Endodermal cell (in vitro differentiated cells): Measurements from ENCODE around the gene PLCB1. TPM values are rescaled to one million over a fixed set of nuclear protein-coding genes. Genes with fewer than 3 reads are reported as not detected.

Experiments used
- DNase-seq: peaks from one replicate; pipeline ENCODE4 v3.0.0-alpha.2; 2017
- H3K27ac ChIP-seq: 2 replicates; pipeline ENCODE4 v1.5.1; 2013; ENCODE audit warnings: mild to moderate bottlenecking, low read depth, low read length, moderate library complexity
- H3K27me3 ChIP-seq: 2 replicates; pipeline ENCODE4 v1.6.1; 2013; ENCODE audit warnings: mild to moderate bottlenecking, low read length, moderate library complexity; ENCODE audit not compliant: insufficient read depth, control insufficient read depth, poor library complexity, severe bottlenecking
- H3K36me3 ChIP-seq: 2 replicates; pipeline ENCODE4 v1.7.0; 2013; ENCODE audit warnings: mild to moderate bottlenecking, low read length, moderate library complexity; ENCODE audit not compliant: control insufficient read depth, insufficient read depth
- H3K4me1 ChIP-seq: one replicate; pipeline ENCODE4 v1.7.0; 2013; ENCODE audit warnings: low read length; ENCODE audit not compliant: control insufficient read depth, insufficient read depth
- H3K4me3 ChIP-seq: 2 replicates; pipeline ENCODE4 v1.5.1; 2013; ENCODE audit warnings: mild to moderate bottlenecking, low read length, moderate library complexity
- H3K9ac ChIP-seq: 2 replicates; pipeline ENCODE4 v1.6.1; 2013; ENCODE audit warnings: mild to moderate bottlenecking, low read length, moderate library complexity; ENCODE audit not compliant: poor library complexity, severe bottlenecking; ENCODE audit errors: extremely low read depth
- H3K9me3 ChIP-seq: 2 replicates; pipeline ENCODE4 v1.6.1; 2013; ENCODE audit warnings: mild to moderate bottlenecking, low read length, moderate library complexity; ENCODE audit not compliant: control insufficient read depth
- H3K27ac Mint-ChIP-seq: 2 replicates; pipeline ENCODE4 v1.8.0; 2020; ENCODE audit warnings: mixed read lengths
- H3K27me3 Mint-ChIP-seq: 2 replicates; pipeline ENCODE4 v1.8.0; 2021; ENCODE audit warnings: mild to moderate bottlenecking, mixed read lengths; ENCODE audit not compliant: insufficient read depth
- H3K36me3 Mint-ChIP-seq: 2 replicates; pipeline ENCODE4 v1.8.0; 2020; ENCODE audit warnings: low read depth, mixed read lengths
- H3K4me1 Mint-ChIP-seq: 2 replicates; pipeline ENCODE4 v1.8.0; 2020; ENCODE audit warnings: mixed read lengths
- H3K4me3 Mint-ChIP-seq: 2 replicates; pipeline ENCODE4 v1.8.0; 2020; ENCODE audit warnings: mild to moderate bottlenecking, moderate library complexity, mixed read lengths
- H3K9me3 Mint-ChIP-seq: 2 replicates; pipeline ENCODE4 v1.8.0; 2020; ENCODE audit warnings: mild to moderate bottlenecking, mixed read lengths
- WGBS, 2 experiments: methylation state at CpG; one replicate each; pipeline versions ENCODE4 v1.1.5 to v1.1.7; 2013; ENCODE audit warnings: missing lambda C conversion rate in 2 of 2, mixed read lengths in 1 of 2; ENCODE audit not compliant: insufficient coverage in 1 of 2, insufficient read length in 1 of 2; 5-methylcytosine and 5-hydroxymethylcytosine counted together
- total RNA-seq, 2 donors: library from RNA; stranded (reverse); fragmentation: NEBNext Ultra II Directional in 1 of 2; extraction: Animal tissue kit (Norgen Biotek cat#: 25700) in 1 of 2; gene quantifications; 2 replicates in 1 of 2; 3 replicates in 1 of 2; pipeline ENCODE4 v1.2.1, GENCODE V29; 2021
- TF ChIP-seq, protein P1 (sequence below): fragments of 200-600 bp; sonication (generic); conservative IDR thresholded peaks from 2 replicates; pipeline ENCODE4 v1.5.0; 2021; ENCODE audit warnings: antibody characterized with exemption, mild to moderate bottlenecking

The PLCB1 gene
- total RNA-seq, 2 donors from 2014 or later, result 15.3 to 16.5 TPM

DNA sequence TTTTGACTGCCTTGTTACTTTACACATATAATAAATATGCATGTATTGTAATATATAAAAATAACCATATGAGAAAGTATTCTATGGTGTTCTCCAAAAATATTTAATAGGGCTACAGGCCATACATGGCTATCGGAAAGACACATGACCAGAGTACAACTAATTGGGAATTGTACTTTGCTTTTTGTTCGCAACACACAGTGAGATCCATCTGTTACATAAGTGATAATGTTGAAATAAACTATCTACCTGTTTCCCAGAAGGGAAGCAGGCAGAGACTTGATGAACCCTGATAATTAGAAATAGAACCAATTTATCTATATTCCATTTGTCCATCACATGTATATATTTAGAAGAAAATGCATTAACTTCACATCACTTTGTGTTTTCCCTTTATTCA lies 592.8 kb downstream of the PLCB1 start:
- H3K27ac ChIP-seq, result no peak overlapping the region
- no peaks in the 10 kb centered on the region for H3K27me3 ChIP-seq
- Mint-ChIP-seq H3K9me3 (no peaks in the 10 kb centered on the region), H3K27me3 (no peaks in the 10 kb centered on the region), H3K36me3 (no peaks in the 10 kb centered on the region), H3K4me3 (no peak overlapping the region), H3K4me1 (peaks cover 6% of the 10 kb centered on the region), H3K27ac (no peak overlapping the region)
- H3K4me1 ChIP-seq, result peaks cover 5% of the 10 kb centered on the region
- H3K9me3 ChIP-seq, result no peaks in the 10 kb centered on the region
- H3K9ac ChIP-seq, result no peak overlapping the region
- H3K4me3 ChIP-seq, result no peak overlapping the region
- 97% methylated on average over 2 of the region's 2 CpGs; no CpG with 5 or more reads in 1 of the 2 experiments for whole genome bisulfite sequencing, 2 experiments
- DNase-seq, result no peak
- H3K36me3 ChIP-seq, result no peaks in the 10 kb centered on the region
- TF ChIP-seq, protein P1, sequence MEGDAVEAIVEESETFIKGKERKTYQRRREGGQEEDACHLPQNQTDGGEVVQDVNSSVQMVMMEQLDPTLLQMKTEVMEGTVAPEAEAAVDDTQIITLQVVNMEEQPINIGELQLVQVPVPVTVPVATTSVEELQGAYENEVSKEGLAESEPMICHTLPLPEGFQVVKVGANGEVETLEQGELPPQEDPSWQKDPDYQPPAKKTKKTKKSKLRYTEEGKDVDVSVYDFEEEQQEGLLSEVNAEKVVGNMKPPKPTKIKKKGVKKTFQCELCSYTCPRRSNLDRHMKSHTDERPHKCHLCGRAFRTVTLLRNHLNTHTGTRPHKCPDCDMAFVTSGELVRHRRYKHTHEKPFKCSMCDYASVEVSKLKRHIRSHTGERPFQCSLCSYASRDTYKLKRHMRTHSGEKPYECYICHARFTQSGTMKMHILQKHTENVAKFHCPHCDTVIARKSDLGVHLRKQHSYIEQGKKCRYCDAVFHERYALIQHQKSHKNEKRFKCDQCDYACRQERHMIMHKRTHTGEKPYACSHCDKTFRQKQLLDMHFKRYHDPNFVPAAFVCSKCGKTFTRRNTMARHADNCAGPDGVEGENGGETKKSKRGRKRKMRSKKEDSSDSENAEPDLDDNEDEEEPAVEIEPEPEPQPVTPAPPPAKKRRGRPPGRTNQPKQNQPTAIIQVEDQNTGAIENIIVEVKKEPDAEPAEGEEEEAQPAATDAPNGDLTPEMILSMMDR, result no peak

DNA sequence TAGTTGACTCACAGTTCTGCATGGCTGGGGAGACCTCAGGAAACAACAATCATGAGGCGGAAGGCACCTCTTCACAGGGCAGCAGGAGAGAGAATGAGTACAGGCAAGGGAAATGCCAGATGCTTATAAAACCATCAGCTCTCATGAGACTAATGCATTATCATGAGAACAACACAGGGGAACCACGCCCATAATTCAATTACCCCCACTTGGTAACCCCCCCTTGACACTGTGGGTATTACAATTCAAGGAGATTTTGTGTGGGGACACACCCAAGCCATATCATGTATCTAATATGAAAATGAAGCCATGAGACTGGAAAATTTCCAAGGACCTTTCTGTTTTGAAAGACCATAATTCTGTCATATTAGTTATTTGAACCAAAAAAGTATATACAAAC lies 594.4 kb downstream of the PLCB1 start:
- Histone ChIP-seq H3K4me3 (no peak overlapping the region), H3K9ac (no peak overlapping the region), H3K27ac (no peak overlapping the region), H3K9me3 (no peaks in the 10 kb centered on the region), H3K27me3 (no peaks in the 10 kb centered on the region), H3K4me1 (no peaks in the 10 kb centered on the region), H3K36me3 (no peaks in the 10 kb centered on the region)
- Mint-ChIP-seq H3K27ac (no peak overlapping the region), H3K27me3 (no peaks in the 10 kb centered on the region), H3K4me1 (no peaks in the 10 kb centered on the region), H3K9me3 (no peaks in the 10 kb centered on the region), H3K36me3 (no peaks in the 10 kb centered on the region), H3K4me3 (no peak overlapping the region)
- DNase-seq, result no peak
- WGBS, 2 experiments, result 81% methylated on average over 2 of the region's 2 CpGs; no CpG with 5 or more reads in 1 of the 2 experiments
- TF ChIP-seq, protein P1, result no peak

DNA sequence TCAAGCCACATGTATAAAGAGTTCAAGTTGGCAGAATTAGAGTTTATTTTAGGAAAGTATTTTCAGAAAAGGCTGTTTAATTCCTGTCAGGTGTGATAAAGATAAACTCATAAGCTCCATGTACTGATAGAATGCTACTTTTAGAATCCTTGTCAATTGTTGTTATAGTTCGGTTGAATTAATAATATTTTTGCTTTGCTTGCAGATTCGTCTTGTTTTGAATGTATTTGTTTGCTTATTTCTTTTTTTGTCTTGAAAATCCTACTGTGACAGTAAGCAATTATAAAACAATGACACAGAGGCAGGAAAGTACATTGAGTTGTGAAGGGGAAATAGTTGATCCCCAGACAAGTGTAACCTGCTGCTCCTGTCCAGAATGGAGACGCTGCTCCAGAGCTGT lies 602.9 kb downstream of the PLCB1 start:
- Mint-ChIP-seq H3K27ac (no peak overlapping the region), H3K9me3 (no peaks in the 10 kb centered on the region), H3K36me3 (peaks cover 13% of the 10 kb centered on the region), H3K4me3 (no peak overlapping the region), H3K27me3 (no peaks in the 10 kb centered on the region), H3K4me1 (no peaks in the 10 kb centered on the region)
- no peaks in the 10 kb centered on the region for H3K9me3 ChIP-seq
- H3K9ac ChIP-seq, result no peak overlapping the region
- H3K4me1 ChIP-seq, result no peaks in the 10 kb centered on the region
- no peaks in the 10 kb centered on the region for H3K36me3 ChIP-seq
- H3K27me3 ChIP-seq, result no peaks in the 10 kb centered on the region
- H3K4me3 ChIP-seq, result no peak overlapping the region
- no peak for DNase-seq
- H3K27ac ChIP-seq, result no peak overlapping the region
- TF ChIP-seq, protein P1, result no peak
- WGBS, 2 experiments, result 80 to 89% methylated on average over 1 to 3 of the region's 3 CpGs
